Amniotic epithelial cell (primary cell): ENCODE data around the gene DPM3.
A peak's percentile ranks its signal among the peaks of the same experiment; 100 is the strongest.
"Not testable (repeated sequence)": the region's sequence is repeated elsewhere in the genome, so short reads cannot be mapped to it uniquely, and the experiment has no call there.

ENCODE experiments used
- DNase-seq: peaks from one replicate; pipeline ENCODE4 v3.0.0-alpha.2; 2010; ENCODE audit warnings: low read depth

The DPM3 gene

DNA sequence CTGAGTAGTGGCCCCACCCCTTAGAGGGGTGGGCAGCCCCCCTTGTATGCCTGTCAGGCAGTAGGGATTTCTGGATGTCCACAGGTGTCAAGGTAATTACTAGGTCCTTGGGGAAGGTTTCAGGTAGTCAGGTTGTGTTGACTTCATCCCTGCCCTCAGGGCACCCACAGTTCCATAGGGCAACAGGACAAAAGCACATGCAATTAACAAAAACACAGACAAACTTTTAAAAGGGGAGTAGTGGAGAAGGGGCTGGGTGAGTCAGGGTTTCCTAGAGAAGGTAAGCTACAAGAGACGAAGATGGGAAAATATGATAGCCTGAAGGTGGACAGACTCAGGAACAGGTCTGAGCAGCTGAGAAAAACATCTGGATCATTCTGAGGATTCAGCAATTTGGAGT, 18.7 kb upstream of the DPM3 start:
- DNase-seq, result no peak

DNA sequence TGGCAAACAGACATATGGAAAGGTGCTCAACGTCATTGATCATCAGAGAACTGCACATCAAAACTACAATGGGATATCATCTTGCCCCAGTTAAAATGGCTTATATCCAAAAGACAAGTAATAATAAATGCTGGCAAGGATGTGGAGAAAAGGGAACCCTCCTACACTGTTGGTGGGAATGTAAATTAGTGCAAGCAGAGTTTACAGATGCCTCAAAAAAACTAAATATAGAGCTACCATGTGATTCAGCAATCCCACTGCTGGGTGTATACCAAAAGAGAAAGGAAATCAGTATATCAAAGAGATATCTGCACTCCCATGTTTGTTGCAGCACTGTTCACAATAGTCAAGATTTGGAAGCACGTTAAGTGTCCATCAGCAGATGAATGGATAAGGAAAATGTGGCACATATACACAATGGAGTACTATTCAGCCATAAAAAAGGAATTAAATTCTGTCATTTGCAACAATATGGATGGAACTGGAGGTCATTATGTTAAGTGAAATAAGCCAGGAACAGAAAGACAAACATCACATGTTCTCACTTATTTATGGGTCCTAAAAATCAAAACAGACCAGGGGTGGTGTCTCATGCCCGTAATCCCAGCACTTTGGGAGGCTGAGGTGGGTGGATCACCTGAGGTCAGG, 15.8 kb upstream of the DPM3 start:
- DNase-seq, result not testable (repeated sequence)

DNA sequence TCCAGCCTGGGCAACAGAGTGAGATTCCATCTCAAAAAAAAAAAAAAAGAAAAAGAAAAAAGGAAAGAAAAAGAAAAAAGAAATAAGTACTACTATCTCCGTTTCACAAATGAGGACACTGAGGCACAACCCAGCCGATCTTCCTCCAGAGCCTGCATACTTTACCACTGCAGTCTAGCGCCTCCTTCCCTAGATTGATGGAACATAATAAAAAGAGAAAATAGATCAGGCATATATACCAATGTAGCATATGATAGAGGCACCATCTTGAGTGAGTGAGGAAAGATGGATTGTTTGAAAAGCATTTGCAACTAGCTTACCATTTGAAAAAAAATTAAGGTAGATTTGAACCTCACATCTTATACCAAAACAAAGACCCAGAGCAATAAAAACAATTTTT, 5.2 kb upstream of the DPM3 start:
- DNase-seq, result no peak

DNA sequence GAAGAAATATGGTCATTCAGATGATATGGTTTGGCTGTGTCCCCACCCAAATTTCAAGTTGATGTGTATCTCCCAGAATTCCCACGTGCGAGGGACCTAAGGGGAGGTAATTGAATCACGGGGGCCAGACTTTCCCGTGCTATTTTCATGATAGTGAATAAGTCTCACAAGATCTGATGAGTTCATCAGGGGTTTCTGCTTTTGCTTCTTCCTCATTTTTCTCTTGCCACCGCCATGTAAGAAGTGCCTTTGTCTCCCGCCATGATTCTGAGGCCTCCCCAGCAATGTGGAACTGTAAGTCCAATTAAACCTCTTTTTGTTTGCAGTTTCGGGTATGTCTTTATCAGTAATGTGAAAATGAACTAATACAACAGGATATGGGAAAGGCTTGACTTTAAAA, 1.4 kb upstream of the DPM3 start:
- DNase-seq, result no peak

- no peak for DNase-seq
Observed at GRCh38 chr1:155140630-155140953, 261 bp upstream of the DPM3 start.

DNA sequence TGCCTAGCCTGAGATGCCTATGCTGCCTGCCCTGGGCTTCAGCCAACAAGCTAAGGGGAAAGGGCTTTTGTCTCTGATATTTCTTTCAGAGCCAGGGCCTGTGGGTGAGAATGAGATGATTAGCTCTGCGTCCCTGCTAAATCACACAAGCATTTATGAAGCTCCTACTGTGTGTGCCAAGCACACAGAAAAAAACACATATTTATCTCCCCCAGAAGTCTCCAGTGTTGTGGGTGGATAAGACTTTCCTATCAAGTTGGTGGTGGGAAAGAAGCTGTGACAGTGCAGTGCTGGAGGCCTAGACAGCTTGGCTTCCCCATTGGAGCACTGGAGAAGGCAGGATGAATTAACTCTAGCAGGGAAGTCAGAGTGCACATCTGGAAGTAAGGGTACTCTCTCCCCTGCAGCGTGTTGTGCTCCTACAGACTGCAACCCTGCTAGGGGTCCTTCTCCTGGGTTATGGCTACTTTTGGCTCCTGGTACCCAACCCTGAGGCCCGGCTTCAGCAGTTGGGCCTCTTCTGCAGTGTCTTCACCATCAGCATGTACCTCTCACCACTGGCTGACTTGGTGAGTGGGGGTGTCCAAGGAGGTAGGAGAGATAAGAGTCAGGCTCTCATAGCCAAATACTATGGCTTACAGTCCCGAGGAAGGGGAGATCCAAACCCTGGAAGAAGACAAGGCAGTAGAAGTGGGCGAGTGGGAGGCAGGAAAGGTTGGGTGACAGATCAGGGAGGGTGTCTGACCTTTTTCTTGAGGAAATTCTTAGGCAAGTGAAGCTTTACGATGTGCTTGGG, 3.0 kb downstream of the DPM3 start:
- no peak for DNase-seq

DNA sequence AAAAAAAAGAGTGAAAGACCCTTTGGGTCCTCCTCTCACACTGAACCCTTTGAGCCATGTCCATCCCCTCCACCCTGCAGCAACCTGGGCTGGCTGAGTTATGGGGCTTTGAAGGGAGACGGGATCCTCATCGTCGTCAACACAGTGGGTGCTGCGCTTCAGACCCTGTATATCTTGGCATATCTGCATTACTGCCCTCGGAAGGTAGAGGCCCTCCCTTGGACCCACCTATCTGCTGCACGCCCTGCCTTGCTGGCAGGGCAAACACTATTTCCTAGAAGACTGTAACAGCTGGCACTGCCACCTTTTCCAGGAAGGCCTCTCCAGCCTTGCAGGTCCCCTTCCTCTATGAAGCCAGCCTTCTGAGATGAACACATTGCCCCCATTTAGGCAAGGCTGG, 3.6 kb downstream of the DPM3 start:
- DNase-seq, result no peak

DNA sequence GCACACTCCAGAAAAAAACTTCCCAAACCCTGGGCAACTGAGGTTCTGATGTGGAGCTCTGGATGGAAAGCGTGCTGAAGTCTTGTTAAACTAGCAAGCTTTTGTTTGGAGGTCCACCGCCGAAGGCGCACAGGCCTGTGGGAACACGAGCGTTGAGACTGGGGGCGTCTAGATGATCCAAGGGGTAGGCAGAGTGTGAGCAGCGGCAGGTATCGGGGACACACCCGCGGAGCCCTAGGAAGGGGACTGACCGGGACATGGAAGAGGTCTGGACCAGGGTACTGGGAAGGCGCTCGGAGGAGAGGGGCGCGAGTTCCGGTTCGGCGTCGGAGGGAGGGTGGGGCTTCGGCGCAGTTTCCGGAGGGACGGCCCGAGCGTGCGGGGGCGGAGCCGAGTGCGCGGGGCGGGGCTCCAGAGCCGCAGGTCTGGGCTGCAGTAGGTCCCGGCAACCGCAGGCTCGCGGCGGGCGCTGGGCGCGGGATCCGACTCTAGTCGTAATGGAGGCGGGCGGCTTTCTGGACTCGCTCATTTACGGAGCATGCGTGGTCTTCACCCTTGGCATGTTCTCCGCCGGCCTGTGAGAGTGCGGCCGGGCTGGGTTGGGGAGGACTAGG, 4.8 kb downstream of the DPM3 start, which contains the start of gene SLC50A1:
SLC50A1 (plus strand) TSS at position 438 of the 614 bp plus-strand sequence; CDS start at position 498, 60 bp downstream.
- peak; percentile 91 for DNase-seq

GRCh38 chr1:155134880-155135414, 5.4 kb downstream of the DPM3 start:
- peak; percentile 99 for DNase-seq

DNA sequence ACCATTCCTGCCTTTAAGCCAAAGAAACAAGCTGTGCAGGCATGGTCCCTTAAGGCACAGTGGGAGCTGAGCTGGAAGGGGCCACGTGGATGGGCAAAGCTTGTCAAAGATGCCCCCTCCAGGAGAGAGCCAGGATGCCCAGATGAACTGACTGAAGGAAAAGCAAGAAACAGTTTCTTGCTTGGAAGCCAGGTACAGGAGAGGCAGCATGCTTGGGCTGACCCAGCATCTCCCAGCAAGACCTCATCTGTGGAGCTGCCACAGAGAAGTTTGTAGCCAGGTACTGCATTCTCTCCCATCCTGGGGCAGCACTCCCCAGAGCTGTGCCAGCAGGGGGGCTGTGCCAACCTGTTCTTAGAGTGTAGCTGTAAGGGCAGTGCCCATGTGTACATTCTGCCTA, 6.0 kb downstream of the DPM3 start:
- DNase-seq, result no peak

DNA sequence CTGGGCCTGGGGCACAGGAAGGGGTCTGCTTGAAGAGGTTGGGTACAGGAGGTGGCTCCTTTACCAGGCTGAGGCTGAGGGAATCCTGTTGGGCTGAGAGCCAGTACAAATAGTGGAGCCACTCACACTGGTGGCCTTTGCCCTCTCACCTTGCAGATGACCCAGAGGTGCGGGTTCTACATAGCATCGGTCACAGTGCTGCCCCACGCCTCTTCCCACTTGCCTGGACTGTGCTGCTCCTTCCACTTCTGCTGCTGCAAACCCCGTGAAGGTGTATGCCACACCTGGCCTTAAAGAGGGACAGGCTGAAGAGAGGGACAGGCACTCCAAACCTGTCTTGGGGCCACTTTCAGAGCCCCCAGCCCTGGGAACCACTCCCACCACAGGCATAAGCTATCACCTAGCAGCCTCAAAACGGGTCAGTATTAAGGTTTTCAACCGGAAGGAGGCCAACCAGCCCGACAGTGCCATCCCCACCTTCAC, 6.5 kb downstream of the DPM3 start:
- no peak for DNase-seq

DNA sequence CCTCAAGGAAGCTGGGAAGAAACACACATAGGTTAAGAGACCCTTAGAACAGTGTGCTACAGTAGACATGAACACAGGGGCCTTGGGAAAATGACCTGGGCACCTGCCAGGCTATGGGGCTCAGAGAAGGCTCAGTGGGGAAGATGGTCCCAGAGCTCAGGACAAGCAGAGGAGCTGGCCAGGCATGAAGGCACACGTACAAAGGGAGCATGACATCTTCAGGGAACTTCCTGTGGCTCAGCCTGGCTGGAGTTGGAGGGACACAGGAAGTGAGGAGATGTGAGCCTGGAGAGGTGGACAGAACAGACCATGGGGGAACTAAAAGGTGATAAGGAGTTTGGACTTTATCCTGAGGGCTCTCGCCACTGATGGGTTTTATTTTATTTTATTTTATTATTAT, 8.5 kb downstream of the DPM3 start:
- DNase-seq, result no peak

- DNase-seq, result no peak
Observed at GRCh38 chr1:155131285-155131684, 9.0 kb downstream of the DPM3 start.

DNA sequence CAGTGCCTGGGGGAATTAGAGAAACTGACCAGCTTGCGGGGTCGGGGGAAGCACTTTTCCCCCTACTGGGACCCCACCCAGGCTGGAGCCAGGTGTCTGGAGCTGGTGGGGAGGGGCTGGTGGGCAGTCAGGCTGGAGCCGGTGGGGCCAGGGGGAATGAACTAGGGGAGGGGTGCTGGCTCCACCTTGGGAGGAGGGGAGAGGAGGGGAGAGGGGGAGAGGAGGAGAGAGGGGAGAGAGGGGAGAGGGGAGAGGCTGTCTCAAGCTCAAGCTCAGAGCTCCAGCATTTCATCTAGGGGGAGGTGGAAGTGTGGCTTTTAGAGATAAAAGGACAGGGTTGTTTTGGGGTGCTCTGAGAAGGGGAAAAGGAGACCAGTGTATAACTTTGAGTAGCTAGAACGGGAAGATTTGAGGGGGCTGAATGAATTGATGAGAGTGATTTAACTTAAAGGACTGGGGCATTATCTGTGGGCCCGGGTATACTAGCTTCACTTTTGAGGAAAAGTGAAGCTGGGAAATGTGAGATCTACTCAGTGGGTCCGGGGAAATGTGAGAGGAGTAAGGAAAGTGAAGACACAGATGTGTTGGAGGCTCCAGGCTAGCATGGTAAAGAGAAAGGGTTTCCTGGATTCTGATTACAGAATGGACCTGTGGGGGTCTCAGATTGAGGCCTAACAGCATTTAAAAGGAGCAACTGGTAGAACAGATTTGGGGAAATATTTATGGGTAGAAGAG, 9.9 kb downstream of the DPM3 start:
- DNase-seq, result no peak

DNA sequence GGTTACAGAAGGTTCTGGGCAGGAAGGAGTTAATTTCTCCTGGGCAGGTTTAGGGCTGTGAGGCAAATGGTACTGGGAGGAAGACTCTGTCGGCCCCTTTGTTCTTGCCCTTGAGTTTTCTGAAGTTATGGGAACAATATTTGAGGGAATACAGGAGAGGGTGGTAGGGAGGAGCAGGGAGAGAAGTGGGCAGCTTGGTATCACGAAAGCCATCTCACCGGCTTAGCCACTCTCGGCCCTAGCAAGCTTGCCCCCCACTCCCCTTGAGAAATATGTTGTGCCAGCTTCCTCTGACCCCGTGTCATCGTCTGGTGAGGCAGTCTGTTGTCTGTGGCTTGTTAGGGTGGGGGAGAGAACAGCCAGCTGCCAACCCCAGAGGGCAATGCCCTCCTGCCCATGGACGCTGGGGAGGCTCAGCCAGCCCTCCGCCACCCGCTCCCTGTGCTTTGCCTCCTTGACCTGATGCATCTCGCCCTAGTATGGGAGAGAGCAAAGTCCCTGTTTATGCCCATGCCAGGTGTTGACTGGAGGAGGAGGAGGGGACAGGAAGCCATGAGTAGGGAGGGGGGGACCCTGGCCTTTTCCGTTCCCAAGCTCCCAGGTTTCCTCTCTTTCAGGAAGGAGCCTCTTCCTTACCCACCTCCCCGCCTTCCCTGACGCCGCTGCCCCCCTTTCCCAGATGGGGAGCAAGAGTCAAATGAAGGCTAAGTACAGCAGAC, 11.4 kb downstream of the DPM3 start:
- DNase-seq, result no peak

- DNase-seq, result no peak
Observed at GRCh38 chr1:155127967-155128754, 12.2 kb downstream of the DPM3 start.

- DNase-seq, result peak; percentile 71
Observed at GRCh38 chr1:155127105-155127966, 13.0 kb downstream of the DPM3 start, which contains the start of gene EFNA1. EFNA1 (plus strand) TSS chr1:155127876; CDS start chr1:155127978, 102 bp downstream.

GRCh38 chr1:155126556-155127104, 13.7 kb downstream of the DPM3 start:
- peak; percentile 21 for DNase-seq

GRCh38 chr1:155125946-155126555, 14.3 kb downstream of the DPM3 start:
- DNase-seq, result peak; percentile 25
